Vagina (tissue), 2 donors: ENCODE measurements around the gene RNF26.

Experiments used
- POLR2A ChIP-seq, 2 donors: fragments of 450-650 bp; IDR thresholded peaks; one replicate each; pipeline ENCODE4 v1.6.1; 2017; ENCODE audit warnings: antibody characterized with exemption in 2 of 2, mild to moderate bottlenecking in 2 of 2, moderate library complexity in 2 of 2
- POLR2AphosphoS5 ChIP-seq, 2 donors: sonication (generic); formaldehyde crosslinking; IDR thresholded peaks; one replicate each; pipeline ENCODE4 v1.9.0; 2017; ENCODE audit warnings: antibody characterized with exemption in 2 of 2, mild to moderate bottlenecking in 2 of 2, low read depth in 1 of 2; ENCODE audit not compliant: insufficient read depth in 1 of 2
- TF ChIP-seq, protein P1 (sequence below), 3 experiments: fragments of 450-650 bp in 2 of 3; fragments of 200-600 bp in 1 of 3; sonication (generic) in 1 of 3; IDR thresholded peaks; one replicate each; pipeline ENCODE4 v1.5.1; 2017 to 2019; ENCODE audit warnings: antibody characterized with exemption in 3 of 3, mild to moderate bottlenecking in 2 of 3, moderate library complexity in 2 of 3

DNA sequence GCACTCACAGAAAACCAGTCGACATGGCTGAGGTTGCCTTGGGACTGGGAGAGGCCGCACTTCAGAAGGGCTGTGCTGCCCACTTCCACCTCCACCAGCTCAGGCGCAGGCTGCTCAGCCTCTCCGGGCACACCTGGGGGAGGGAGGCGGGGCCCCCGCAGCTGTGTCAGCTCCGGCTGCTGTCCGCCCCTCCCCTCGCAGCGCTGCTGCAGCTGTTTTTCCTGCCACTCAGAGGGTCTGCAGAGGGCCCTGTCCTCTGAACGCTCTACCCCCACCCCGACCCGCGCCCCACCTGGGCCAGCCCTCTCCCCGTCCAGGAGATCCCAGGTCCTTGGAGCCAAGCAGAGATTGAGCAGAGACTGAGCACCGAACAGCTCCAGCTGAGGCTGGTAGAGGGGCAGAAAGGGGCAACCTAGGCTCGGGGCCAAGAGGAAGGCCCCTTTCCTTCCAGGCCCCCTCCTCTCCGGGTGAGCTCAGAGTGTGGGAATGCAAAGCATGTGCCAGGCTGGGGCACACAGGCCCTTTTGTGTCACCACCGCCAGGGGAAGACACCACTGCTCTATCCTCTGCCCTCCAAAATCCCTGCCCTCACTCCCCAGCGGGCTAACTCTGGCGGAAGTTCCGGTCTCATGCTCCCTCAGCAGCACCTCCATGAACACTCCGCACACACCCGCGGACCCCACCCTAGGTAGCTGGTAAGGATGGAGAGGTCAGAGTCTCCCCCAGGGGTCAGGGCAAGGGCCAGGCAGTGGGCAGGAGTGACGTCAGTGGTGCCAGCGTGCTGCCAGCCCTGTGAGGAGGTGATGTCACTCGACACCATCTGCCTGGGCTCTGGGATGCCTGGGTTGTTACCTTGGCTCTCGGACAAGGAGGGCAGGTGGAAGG is 19.0 kb upstream of the RNF26 start:
- TF ChIP-seq, protein P1, sequence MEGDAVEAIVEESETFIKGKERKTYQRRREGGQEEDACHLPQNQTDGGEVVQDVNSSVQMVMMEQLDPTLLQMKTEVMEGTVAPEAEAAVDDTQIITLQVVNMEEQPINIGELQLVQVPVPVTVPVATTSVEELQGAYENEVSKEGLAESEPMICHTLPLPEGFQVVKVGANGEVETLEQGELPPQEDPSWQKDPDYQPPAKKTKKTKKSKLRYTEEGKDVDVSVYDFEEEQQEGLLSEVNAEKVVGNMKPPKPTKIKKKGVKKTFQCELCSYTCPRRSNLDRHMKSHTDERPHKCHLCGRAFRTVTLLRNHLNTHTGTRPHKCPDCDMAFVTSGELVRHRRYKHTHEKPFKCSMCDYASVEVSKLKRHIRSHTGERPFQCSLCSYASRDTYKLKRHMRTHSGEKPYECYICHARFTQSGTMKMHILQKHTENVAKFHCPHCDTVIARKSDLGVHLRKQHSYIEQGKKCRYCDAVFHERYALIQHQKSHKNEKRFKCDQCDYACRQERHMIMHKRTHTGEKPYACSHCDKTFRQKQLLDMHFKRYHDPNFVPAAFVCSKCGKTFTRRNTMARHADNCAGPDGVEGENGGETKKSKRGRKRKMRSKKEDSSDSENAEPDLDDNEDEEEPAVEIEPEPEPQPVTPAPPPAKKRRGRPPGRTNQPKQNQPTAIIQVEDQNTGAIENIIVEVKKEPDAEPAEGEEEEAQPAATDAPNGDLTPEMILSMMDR (IDR thresholded peaks at IDR 0.05): no peak
- TF ChIP-seq POLR2AphosphoS5 (IDR thresholded peaks at IDR 0.05; ENCODE audit: insufficient read depth in 1 of 2, low read depth in 1 of 2) (peak in 1 of 2 donors; percentile 24), POLR2A (IDR thresholded peaks at IDR 0.05) (no peak)
